Measurements from ENCODE around the gene TLK1. TPM values are rescaled to one million over a fixed set of nuclear protein-coding genes. Genes with fewer than 3 reads are reported as not detected.

Gene TLK1
- total RNA-seq, 4 donors from 2014 or later, result 32.2 to 64.3 (median 45.4) TPM

- Histone ChIP-seq H3K4me3 (no peak overlapping the region), H3K9me3 (no peaks in the 10 kb centered on the region), H3K4me1 (peaks cover 0 to 22% (median 4%) of the 10 kb centered on the region in 3 donors), H3K27ac (no peak overlapping the region), H3K36me3 (no peaks in the 10 kb centered on the region), H3K27me3 (no peaks in the 10 kb centered on the region)
- TF ChIP-seq POLR2A (IDR thresholded peaks at IDR 0.05) (no peak), EP300 (IDR thresholded peaks at IDR 0.05) (no peak)
- WGBS, 2 donors (ENCODE audit: low coverage in 1 of 2), result 20 to 80% methylated on average over 1 to 3 of the region's 4 CpGs
- ATAC-seq, result no peak
Measured at GRCh38 chr2:170975943-170976270, 184.8 kb downstream of the TLK1 start.

DNA sequence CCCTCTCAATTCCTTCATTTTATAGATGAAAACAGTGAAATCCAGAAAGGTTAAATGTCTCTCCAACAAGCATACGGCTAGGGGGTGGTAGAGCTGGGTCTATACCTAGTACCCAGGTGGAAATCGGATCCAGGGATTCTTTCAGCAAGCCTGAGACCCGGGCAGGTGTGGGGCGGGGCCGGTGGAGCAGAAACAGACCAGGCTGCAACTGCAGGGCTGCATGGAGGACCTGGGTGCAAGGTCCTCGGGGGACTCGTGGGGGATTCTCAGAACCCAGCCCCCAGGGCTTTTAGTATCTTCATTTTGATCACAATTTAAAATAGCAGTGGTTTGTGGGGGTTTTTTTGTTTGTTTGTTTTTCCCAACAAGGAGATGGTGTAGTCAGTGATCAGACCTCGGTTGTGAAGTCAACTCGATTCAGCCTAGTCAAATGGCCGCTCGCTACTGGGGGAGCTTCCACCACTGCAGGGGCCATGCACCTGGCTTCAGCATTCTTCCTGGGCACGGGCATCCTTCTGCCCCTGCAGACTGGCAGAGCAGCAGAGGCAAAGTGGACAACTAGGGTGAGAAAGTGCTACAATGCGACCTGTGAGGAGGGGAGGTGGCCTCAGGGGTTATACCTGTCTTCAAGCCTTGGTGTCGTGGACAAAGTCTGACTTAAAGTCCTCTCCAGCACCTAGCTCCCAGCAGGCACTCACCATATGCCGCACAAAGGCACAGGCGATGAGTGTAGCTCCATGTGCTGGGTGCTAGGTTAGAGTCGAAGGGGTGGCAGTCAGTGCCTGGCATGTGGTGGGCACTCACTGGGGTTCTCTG, 185.4 kb downstream of the TLK1 start:
- Histone ChIP-seq H3K27ac (no peak overlapping the region), H3K4me3 (no peak overlapping the region), H3K4me1 (peaks cover 0 to 22% (median 4%) of the 10 kb centered on the region in 3 donors), H3K9me3 (no peaks in the 10 kb centered on the region), H3K36me3 (no peaks in the 10 kb centered on the region), H3K27me3 (no peaks in the 10 kb centered on the region)
- no peak for ATAC-seq
- WGBS, 2 donors (ENCODE audit: low coverage in 1 of 2), result 82 to 100% methylated on average over 1 to 4 of the region's 17 CpGs
- no peak for TF ChIP-seq EP300 (IDR thresholded peaks at IDR 0.05)
- TF ChIP-seq CTCF (IDR thresholded peaks at IDR 0.05), result no peak
- no peak for TF ChIP-seq POLR2A (IDR thresholded peaks at IDR 0.05)
- TF ChIP-seq POLR2AphosphoS5 (IDR thresholded peaks at IDR 0.05), result no peak

DNA sequence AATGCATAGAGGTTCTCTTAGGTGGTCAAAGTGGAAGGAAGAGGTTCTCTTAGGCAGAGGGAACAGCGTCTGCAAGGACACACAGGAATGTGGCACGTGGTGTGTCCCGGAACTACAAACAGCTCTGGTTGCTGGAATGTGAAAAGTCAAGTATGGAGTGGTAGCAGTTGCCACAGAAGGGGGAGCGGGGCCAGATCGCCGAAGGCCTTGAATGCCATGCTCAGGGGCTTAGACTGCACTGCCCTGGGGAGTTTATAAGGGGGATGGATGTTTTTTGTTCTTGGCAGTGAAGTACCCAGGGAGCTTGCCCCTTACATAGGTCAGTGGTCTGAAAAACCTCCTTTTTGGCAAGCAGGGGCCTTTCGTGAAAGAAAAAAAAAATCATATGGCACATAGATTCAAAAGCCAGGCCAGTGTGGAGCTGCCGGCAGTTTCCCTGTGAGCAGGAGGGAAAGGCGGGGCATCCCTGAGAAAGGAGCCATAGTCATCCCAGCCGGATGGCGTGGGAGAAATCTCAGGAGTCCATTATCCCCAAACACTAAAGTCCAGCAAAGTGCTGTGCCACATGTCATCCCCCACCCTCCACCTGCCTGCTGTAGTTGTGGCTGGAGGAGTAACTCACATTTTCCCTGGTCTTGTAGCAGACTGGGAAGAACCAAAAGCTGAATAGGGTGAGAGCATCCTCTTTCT, 186.2 kb downstream of the TLK1 start:
- Histone ChIP-seq H3K9me3 (no peaks in the 10 kb centered on the region), H3K4me1 (peaks cover 0 to 22% (median 4%) of the 10 kb centered on the region in 3 donors), H3K27ac (peak overlapping the region in 3 of 4 donors; percentile 85 to 87 (median 86)), H3K27me3 (no peaks in the 10 kb centered on the region), H3K4me3 (peak overlapping the region in 1 of 2 donors; percentile 75), H3K36me3 (no peaks in the 10 kb centered on the region)
- 67 to 80% methylated on average over 9 to 10 of the region's 11 CpGs for WGBS, 2 donors (ENCODE audit: low coverage in 1 of 2)
- TF ChIP-seq POLR2A (IDR thresholded peaks at IDR 0.05) (no peak), POLR2AphosphoS5 (IDR thresholded peaks at IDR 0.05) (peak; percentile 6)
- ATAC-seq, result no peak

DNA sequence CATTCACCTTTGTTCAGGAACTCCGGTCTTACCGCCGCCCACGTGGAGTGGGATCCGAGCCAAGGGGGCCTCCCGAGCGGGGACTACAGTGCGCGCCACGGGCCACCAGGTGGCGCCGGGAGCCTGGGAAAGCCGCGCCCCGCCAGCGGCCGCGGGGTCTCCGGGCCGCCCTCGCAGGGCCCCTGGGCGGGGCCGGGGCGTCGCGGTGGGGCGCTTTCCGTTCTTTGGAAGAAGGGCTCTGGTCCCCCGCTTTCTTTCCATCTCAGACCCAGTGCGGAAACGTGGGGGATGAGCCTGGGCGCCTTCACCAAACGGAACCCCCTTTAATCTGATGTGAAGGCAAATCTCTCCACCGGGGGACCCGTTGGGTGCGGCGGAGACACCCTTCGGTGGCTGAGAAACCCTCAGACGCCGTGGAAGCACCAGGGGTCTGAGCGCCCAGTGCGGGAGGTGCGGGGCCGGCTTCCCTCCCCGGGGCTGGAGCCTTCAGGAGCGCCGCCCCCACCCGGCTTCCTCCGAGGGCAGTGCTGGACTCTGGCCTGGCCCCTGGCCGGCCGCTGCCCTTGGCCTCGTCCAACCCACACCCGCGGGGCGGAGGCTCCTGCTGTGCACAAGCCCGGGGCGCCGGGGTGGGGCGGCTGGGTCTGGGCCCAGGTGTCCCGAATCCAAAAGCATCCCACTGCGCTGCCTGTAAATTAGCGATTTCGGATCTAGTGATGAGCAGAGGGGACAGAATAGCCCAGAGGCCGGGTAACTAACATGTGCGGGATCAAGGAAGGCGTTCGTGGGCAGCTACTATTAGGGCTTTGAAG, 187.0 kb downstream of the TLK1 start:
- Histone ChIP-seq H3K27me3 (no peaks in the 10 kb centered on the region), H3K4me3 (peak overlapping the region; percentile 59 to 75), H3K36me3 (no peaks in the 10 kb centered on the region), H3K4me1 (peaks cover 0 to 22% (median 4%) of the 10 kb centered on the region in 3 donors), H3K9me3 (no peaks in the 10 kb centered on the region), H3K27ac (peak overlapping the region; percentile 32 to 87 (median 86))
- 37 to 49% methylated on average over 5 to 6 of the region's 67 CpGs for WGBS, 2 donors (ENCODE audit: low coverage in 1 of 2)
- peak; percentile 50 to 63 for TF ChIP-seq POLR2A (IDR thresholded peaks at IDR 0.05)
- peak; percentile 70 for TF ChIP-seq POLR2AphosphoS5 (IDR thresholded peaks at IDR 0.05)
- peak; percentile 88 to 99 (median 97) for TF ChIP-seq CTCF (IDR thresholded peaks at IDR 0.05)
- TF ChIP-seq EP300 (IDR thresholded peaks at IDR 0.05), result no peak
- ATAC-seq, result peak; percentile 95

- peak overlapping the region in 2 of 4 donors; percentile 86 to 87 for H3K27ac ChIP-seq
- H3K4me1 ChIP-seq, result peaks cover 0 to 22% (median 4%) of the 10 kb centered on the region in 3 donors
- WGBS, 2 donors (ENCODE audit: low coverage in 1 of 2), result 4 to 29% methylated on average over 1 to 8 of the region's 12 CpGs
- peaks cover 0 to 2% of the 10 kb centered on the region in 2 donors for H3K36me3 ChIP-seq
- ATAC-seq, result no peak
- no peaks in the 10 kb centered on the region for H3K9me3 ChIP-seq
- no peaks in the 10 kb centered on the region for H3K27me3 ChIP-seq
- peak overlapping the region in 1 of 2 donors; percentile 75 for H3K4me3 ChIP-seq
- TF ChIP-seq CTCF (IDR thresholded peaks at IDR 0.05) (no peak), POLR2A (IDR thresholded peaks at IDR 0.05) (no peak), POLR2AphosphoS5 (IDR thresholded peaks at IDR 0.05) (no peak), EP300 (IDR thresholded peaks at IDR 0.05) (no peak)
Measured at GRCh38 chr2:170973225-170973491, 187.5 kb downstream of the TLK1 start.
